GM21576 (cell line): ENCODE data around the gene TERB2.
A peak's percentile ranks its signal among the peaks of the same experiment; 100 is the strongest.
"Not testable (repeated sequence)": the region's sequence is repeated elsewhere in the genome, so short reads cannot be mapped to it uniquely, and the experiment has no call there.

ENCODE experiments used
- ATAC-seq: cut with Tn5 transposase; IDR thresholded peaks from one replicate; pipeline ENCODE4 v1.9.1; 2021; ENCODE audit warnings: mild to moderate bottlenecking, moderate library complexity; ENCODE audit not compliant: unreplicated experiment

The TERB2 gene

GRCh38 chr15:45001180-45001579, 44.7 kb downstream of the TERB2 start:
- not testable (repeated sequence) for ATAC-seq

DNA sequence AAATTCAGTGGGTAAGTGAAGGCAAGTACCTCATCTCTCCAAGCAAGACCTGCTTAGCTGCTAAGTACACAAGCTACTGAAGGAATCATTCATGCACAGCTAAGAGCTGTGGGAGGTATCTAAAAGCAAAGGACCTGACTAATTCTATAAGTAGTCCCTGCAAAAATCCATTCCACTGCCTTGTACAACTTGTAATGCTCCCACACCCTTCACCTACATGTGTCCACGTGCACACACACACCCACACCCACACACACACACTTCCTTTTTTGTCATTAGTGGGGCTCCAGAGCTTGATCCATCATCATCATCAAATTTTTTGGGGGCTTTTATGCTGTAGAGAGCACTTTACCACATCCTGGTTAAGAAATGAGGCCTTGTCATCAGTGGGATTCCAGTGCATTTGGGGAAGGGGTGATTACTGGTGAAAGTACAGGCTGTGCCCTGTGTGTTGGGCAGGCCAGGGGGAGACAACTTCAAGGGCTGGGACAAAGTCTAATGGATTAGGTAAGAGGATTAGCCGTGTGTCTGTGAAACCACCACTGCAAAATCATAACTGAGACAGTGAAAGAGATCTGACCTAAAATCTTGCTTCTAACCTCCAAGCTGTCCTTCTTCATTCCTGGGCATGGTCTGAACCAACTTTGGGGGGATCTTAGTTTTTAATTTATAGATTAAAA, 47.4 kb downstream of the TERB2 start:
- ATAC-seq, result not testable (repeated sequence)

DNA sequence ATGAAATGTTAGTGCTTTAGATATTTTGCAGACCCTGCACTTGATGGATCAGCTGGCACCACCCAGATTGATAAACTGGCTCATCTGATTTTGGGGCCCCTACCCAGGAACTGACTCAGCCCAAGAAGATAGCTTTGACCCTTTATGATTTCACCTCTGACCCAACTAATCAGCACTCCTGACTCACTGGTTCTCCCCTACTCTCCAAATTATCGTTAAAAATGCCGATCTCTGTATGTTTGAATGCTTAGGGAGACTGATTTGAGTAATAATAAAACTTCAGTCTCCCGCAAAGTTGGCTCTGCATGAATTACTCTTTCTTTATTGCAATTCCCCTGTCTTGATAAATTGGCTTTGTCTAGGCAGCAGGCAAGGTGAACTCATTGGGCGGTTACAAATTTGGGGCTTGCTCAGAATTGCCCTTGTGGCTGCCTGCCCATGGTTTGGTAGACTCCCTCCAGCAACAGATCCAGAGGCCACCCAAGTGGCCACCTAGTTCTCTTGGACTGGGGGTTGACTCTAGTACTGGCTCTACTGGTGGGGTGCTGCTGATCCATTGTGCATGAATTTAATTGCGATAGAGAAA, 48.2 kb downstream of the TERB2 start:
- ATAC-seq, result not testable (repeated sequence)

DNA sequence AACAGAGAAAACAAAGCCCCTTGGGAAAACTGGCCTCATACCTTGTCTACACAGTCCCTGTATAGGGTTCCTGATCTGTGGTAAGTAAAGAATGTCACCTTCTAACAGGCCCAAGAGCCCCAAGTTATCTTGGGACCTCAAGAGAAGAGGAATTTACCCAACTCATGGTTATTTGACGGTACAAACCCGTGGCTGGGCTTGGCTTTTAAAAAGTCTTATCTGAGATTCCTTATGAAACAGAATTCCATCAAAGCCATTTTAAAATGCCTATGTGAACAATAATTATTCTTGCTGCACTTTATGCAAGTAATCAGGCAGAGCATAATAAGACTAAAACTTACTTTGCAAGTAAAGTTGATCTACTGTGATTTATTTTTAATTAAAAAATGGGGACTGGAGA, 52.6 kb downstream of the TERB2 start:
- ATAC-seq, result no peak

DNA sequence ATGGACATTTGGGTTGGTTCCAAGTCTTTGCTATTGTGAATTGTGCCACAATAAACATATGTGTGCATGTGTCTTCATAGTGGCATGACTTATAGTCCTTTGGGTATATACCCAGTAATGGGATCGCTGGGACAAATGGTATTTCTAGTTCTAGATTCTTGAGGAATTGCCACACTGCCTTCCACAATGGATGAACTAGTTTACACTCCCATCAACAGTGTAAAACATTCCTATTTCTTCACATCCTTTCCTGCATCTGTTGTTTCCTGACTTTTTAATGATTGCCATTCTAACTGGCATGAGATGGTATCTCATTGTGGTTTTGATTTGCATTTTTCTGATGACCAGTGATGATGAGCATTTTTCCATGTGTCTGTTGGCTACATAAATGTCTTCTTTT, 58.6 kb downstream of the TERB2 start:
- ATAC-seq, result not testable (repeated sequence)

DNA sequence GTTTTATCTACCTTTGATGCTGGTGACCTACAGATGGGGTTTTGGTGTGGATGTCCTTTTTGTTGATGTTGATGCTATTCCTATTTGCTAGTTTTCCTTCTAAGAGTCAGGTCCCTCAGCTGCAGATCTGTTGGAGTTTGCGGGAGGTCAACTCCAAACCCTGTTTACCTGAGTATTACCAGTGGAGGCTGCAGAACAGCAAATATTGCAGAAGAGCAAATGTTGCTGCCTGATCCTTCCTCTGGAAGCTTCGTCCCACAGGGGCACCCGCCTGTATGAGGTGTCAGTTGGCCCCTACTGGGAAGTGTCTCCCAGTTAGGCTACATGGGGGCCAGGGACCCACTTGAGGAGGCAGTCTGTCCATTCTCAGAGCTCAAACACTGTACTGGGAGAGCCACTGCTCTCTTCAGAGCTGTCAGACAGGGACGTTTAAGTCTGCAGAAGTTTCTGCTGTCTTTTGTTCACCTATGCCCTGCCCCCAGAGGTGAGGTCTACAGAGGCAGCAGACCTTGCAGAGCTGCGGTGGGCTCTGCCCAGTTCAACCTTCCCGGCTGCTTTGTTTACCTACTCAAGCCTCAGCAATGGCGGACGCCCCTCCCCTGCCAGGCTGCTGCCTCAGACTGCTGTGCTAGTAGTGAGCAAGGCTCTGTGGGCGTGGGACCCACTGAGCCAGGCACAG, 63.9 kb downstream of the TERB2 start:
- not testable (repeated sequence) for ATAC-seq

DNA sequence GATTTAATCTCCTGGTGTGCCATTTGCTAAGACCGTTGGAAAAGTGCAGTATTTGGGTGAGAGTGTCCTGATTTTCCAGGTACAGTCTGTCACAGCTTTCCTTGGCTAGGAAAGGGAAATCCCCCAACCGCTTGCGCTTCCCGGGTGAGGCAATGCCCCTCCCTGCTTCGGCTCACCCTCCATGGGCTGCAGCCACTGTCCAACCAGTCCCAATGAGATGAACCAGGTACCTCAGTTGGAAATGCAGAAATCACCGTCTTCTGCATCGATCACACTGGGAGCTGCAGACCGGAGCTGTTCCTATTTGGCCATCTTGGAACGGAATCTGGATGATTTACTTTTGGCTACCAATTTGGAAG, 64.4 kb downstream of the TERB2 start:
- not testable (repeated sequence) for ATAC-seq

GRCh38 chr15:45021348-45021747, 64.9 kb downstream of the TERB2 start:
- no peak for ATAC-seq

- peak; percentile 92 for ATAC-seq
Observed at GRCh38 chr15:45022871-45023658, 66.6 kb downstream of the TERB2 start, which contains the start of gene SORD. Gene SORD (plus strand): TSS chr15:45023195. CDS start chr15:45023284, 89 bp downstream.

GRCh38 chr15:45023659-45024225, 67.3 kb downstream of the TERB2 start:
- peak; percentile 10 for ATAC-seq

DNA sequence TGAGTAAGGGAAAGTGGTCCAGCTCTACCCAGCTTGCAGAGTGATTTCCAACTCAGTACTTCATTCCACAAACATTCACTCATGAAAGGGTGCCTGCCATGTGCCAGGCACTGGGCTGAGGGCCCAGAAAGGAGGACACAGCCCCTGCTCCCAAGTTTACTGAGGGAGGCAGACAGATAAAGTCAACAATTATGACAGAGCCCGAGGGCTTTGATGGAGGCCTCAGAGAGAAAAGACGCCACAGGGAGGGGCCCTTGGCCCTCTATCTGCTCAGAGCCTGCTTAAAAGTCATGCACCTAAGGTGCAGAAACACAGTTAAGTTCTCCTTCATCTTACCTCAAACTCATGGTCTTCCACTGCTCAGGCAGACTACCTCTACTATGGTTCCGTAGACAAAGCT, 68.2 kb downstream of the TERB2 start:
- ATAC-seq, result not testable (repeated sequence)

- ATAC-seq, result not testable (repeated sequence)
Observed at GRCh38 chr15:45025627-45026026, 69.1 kb downstream of the TERB2 start.

GRCh38 chr15:45026651-45027190, 70.2 kb downstream of the TERB2 start:
- no peak for ATAC-seq

GRCh38 chr15:45027220-45027619, 70.7 kb downstream of the TERB2 start:
- no peak for ATAC-seq
